Fibroblast of mammary gland (primary cell): ENCODE measurements around the gene RPL36AL.
"Not testable (repeated sequence)": the region's sequence is repeated elsewhere in the genome, so short reads cannot be mapped to it uniquely, and the experiment has no call there.

ENCODE experiments used
- DNase-seq: peaks from one replicate; pipeline ENCODE4 v3.0.0-alpha.2; 2010; ENCODE audit warnings: low read depth
- H3K4me3 ChIP-seq: 2 replicates; pipeline ENCODE4 v1.5.1; 2011; ENCODE audit warnings: low read depth, mild to moderate bottlenecking, low read length, moderate library complexity; ENCODE audit not compliant: control insufficient read depth
- TF ChIP-seq, protein P1 (sequence below): conservative IDR thresholded peaks from 2 replicates; pipeline ENCODE4 v1.5.1; 2011; ENCODE audit warnings: low read depth, low read length, inconsistent platforms; ENCODE audit not compliant: control insufficient read depth, insufficient read depth

Gene RPL36AL

DNA sequence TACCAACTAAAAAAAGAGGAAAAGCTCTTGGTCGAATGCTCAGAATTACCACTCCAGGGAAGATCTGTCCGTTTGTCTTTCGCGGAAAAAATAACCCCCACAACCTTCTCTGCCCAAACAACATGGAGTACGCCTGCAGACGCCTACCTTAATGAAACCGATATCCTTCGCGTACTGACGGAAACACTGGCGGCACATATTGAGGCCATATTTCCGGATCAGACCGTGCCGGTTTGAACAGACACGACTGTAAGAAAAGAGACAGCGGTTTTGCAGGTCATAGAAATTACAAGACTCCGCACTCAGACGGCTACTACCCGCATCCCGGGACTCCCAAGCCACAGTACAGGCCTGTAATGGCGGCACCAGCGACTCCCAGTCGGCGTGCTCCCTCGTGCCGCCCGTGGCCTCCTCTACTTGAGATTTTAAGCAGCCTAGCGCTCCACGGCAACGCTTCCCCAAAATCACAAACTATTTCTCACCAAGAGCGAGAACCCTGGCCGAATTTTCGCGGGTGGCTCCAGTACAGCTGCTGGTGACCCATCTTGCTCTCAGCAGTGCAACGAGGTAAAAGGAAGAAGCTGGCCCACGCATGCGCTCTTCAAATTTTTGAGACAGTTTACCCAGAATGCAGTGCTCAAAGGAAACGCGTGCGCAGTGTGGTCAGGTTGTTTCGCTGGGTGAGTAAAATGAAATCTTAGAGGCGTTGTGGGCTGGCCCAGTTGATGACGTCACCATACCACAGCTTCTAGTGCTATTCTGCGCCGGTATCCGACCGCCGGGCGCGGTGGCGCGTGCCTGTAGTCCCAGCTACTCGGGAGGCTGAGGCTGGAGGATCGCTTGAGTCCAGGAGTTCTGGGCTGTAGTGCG lies 34.4 kb downstream of the RPL36AL start, which contains the start of gene RPS29:
Gene RPS29 (minus strand): TSS at position 578 of the 870 bp plus-strand sequence. CDS start 34 bp downstream, at position 544.
- peak within 1 kb of the TSS; percentile 68 for H3K4me3 ChIP-seq
- TF ChIP-seq, protein P1, sequence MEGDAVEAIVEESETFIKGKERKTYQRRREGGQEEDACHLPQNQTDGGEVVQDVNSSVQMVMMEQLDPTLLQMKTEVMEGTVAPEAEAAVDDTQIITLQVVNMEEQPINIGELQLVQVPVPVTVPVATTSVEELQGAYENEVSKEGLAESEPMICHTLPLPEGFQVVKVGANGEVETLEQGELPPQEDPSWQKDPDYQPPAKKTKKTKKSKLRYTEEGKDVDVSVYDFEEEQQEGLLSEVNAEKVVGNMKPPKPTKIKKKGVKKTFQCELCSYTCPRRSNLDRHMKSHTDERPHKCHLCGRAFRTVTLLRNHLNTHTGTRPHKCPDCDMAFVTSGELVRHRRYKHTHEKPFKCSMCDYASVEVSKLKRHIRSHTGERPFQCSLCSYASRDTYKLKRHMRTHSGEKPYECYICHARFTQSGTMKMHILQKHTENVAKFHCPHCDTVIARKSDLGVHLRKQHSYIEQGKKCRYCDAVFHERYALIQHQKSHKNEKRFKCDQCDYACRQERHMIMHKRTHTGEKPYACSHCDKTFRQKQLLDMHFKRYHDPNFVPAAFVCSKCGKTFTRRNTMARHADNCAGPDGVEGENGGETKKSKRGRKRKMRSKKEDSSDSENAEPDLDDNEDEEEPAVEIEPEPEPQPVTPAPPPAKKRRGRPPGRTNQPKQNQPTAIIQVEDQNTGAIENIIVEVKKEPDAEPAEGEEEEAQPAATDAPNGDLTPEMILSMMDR: no peak
- peak; percentile 99 for DNase-seq

DNA sequence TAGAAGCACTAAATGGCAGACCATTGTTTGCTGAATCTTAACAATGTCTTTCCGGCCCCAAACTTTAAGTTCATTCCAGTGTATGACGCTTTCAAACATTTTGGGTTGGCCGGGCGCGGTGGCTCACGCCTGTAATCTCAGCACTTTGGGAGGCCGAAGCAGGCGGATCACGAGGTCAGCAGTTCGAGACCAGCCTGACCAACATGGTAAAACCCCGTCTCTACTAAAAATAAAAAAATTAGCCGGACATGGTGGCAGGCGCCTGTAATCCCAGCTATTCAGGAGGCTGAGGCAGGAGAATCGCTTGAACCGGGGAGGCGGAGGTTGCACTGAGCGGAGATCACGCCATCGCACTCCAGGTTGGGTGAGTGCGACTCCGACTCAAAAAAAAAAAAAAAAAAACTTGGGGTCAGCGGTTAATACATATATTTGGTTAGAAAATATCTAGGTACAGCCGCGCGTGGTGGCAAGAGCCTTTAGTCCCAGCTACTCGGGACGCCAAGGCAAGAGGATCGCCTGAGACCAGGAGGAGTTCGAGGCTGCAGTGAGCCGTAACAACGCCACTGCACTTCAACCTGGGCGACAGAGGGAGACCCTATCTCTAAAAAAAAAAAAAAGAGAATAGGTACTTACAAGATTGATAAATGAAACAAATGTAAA lies 35.3 kb downstream of the RPL36AL start:
- DNase-seq: not testable (repeated sequence)
- peak overlapping the region; percentile 68 for H3K4me3 ChIP-seq

DNA sequence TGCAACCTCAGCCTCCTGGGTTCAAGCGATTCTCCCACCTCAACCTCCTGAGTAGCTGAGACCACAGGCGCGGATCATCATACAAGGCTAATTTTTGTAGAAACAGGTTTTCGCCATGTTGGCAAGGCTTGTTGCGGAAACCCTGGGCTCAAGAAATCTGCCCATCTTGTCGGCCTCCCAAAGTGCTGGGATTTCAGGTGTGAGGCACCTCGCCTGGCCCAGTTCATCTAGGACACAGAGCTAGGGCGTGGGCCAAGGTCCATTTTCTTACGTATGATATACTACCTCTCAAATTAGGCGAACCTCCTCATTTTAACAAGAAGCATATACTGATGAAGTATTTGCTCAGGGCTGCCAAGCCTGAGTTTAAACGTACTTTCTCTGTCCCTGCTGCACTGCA lies 36.4 kb downstream of the RPL36AL start:
- H3K4me3 ChIP-seq: peak overlapping the region; percentile 68
- TF ChIP-seq, protein P1: no peak
- no peak for DNase-seq

DNA sequence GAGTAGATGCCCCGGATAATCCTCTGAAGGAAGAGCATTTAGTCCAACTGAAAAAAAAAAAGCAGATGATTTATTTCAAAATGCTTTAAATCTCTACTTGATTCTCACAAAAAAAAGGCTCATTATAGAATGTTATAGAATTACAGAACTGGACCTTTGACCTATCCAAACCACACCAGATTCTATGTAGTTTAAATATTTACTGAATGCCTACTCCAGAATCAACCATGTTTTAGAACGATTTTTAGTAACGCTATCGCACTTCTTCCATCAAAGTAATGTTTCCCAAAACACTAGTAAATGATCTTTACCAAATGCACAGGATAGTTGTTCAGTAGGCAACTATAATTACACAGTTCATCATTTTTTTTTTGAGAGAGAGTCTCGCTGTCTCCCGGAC lies 36.8 kb downstream of the RPL36AL start:
- TF ChIP-seq, protein P1: no peak
- peak overlapping the region; percentile 68 for H3K4me3 ChIP-seq
- no peak for DNase-seq

DNA sequence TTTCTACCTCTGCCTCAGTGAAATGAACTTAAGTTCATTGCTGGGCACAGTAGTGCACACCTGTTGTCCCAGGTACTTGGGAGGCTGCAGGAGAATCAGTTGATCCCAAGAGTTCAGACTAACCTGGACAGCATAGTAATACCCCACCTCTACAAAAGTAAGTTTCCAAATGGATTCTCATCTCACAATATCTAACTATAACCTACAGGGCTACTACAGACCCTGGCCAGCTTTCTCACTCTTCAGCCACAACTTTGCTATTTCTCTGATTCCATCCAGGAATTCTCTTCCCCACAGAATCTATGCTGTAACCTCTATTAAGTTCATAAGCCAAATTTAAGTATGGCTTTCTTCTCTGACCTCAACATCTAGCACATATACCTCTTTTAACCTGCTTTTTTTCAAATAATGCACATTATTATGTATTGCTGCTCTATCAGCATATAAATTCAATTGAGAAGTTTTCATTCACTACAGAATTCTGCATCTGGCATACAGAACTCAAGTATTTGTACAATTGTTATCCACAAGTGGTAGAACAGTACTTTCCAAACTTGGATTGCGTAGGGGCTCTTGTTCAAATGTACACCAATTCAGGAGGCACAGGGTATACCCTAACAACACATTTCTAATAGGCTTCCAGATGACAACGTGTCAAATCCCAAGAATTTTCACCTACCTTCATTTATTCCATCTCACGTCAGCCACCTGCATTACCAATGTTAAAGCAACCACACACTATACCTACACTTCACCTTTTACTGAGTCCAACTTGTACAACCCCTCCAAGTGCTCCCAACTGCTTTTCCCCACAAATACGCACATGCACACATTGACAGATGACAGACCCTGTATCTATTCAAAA lies 38.1 kb downstream of the RPL36AL start:
- H3K4me3 ChIP-seq: no peak overlapping the region
- TF ChIP-seq, protein P1: no peak
- no peak for DNase-seq

DNA sequence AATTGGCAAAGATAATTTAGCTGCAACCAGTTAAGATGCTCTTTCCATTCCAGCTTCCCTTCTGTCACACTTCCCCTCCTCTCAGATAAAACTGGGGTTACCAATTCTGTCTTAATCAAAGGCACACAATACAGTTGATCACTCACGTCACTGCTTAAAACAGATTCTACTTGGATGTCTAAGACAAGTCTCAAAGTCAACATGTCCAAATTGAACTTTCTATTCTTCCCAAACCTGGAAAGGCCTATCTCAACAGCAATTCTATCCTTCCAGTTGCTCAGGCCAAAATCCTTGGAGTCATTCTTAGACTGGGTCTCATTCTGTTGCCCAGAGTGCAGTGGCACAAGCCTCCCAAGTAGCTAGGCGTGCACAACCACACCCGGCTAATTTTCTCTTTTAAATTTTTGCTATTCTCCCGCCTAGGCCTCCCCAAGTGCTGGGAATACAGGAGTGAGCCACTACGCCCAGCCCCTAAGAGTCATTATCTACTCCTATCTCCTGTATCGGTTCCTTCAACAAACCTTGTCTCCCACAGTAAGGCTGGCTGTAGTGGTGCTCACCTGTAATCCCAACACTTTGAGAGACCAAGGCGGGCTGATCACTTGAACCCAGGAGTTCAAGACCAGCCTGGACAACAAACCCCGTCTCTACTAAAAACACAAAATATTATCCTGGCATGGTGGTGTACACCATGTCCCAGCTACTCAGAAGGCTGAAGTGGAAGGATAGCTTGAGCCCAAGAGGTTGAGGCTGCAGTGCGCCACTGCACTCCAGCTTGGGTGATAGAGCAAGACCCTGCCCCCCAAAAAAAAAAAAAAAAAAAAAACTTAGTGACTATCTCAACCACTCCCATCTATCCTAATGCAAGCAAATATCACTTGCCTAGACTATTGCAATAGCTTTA lies 39.0 kb downstream of the RPL36AL start:
- no peak for DNase-seq
- TF ChIP-seq, protein P1: no peak
- H3K4me3 ChIP-seq: no peak overlapping the region
